ENCODE measurements around the gene KLRC4.
"Not testable (repeated sequence)": the region's sequence is repeated elsewhere in the genome, so short reads cannot be mapped to it uniquely, and the experiment has no call there.

GRCh38 chr12:10430623-10431022, 21.1 kb upstream of the KLRC4 start:
- TF ChIP-seq CTCF (IDR thresholded peaks at IDR 0.05); EZH2 (IDR thresholded peaks at IDR 0.05; ENCODE audit: borderline replicate concordance, insufficient read depth, low read depth, low read length, poor library complexity, severe bottlenecking): not testable (repeated sequence)

Data from B cell (primary cell).